ENCODE measurements around the gene SPHKAP. TPM values are rescaled to one million over a fixed set of nuclear protein-coding genes. Genes with fewer than 3 reads are reported as not detected.
"Not testable (repeated sequence)": the region's sequence is repeated elsewhere in the genome, so short reads cannot be mapped to it uniquely, and the experiment has no call there.

SPHKAP gene
- total RNA-seq, 1 experiment from 2014 or later: not detected

DNA sequence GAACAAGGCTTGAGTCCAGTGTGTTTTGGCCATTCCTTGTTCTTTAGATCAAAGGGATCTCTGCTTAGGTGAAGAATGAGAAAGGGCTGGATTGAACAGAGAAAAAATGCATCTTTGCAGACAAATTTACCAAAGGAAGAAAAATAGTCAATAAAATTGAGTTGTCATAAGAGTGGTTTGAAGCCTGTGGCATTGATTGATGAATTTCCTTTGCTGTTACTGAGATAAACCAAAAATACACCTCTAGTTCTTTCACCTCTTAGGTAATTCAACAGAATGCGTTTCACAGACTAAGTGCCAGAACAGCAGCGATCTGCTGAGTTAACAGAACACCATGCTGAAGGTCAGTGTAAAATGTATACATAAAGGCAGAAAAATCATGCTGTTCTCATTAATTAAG, 96.8 kb downstream of the SPHKAP start:
- Histone ChIP-seq H4K20me1 (ENCODE audit: insufficient read depth, low read depth, low read length) (no peaks in the 10 kb centered on the region), H3K4me1 (ENCODE audit: low read length) (no peaks in the 10 kb centered on the region), H3K27ac (ENCODE audit: low read length) (no peak overlapping the region), H3K9me3 (ENCODE audit: low read length) (no peaks in the 10 kb centered on the region), H3K27me3 (ENCODE audit: low read length) (no peaks in the 10 kb centered on the region), H2AFZ (ENCODE audit: low read length) (no peak overlapping the region), H3K4me2 (ENCODE audit: low read depth, low read length, poor library complexity, severe bottlenecking) (no peak overlapping the region), H3K4me3 (ENCODE audit: low read length) (no peak overlapping the region), H3K9me2 (replicated peaks; ENCODE audit: insufficient read depth, low read length) (no peaks in the 10 kb centered on the region), H3K36me3 (ENCODE audit: insufficient read depth, low read length) (no peaks in the 10 kb centered on the region), H3K79me2 (ENCODE audit: low read length) (no peaks in the 10 kb centered on the region), H3K9ac (ENCODE audit: low read length) (no peak overlapping the region)
- DNase-seq: no peak

DNA sequence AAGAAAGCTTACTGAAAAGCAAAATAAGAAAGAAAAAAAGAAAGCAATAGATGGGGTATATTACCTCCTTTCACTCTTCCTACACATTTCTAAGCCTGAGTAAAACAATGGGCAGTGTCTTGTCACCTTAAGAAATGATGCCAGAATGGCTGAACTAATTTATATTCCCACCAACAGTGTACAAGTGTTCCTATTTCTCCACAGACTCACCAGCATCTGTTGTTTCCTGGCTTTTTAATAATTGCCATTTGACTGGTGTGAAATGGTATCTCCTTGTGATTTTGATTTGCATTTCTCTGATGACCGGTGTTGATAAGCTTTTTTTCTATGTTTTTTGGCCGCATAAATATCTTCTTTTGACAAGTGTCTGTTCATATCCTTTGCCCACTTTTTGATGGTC, 98.4 kb downstream of the SPHKAP start:
- no peak overlapping the region for H2AFZ ChIP-seq (ENCODE audit: low read length)

DNA sequence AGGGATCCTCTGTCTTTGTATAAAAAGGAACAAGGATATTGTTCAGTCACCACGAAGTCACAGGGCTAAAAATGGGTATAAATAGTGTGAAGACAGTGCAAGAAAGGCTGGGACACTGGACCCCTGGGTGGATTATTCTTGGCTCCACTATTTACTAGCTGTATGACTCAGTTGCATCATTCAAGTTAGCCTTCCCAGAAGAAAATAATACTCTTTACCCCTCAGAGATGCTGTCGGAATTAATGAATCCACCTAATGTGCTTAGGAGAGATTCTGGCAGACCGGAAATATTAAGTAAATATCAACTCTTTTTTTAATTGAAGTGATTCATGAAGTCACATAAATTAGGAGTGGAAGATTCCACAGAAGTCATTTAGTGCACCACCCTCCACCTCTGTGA, 98.9 kb downstream of the SPHKAP start:
- Histone ChIP-seq H3K4me3 (ENCODE audit: low read length) (no peak overlapping the region), H3K9ac (ENCODE audit: low read length) (no peak overlapping the region), H2AFZ (ENCODE audit: low read length) (no peak overlapping the region), H3K9me2 (replicated peaks; ENCODE audit: insufficient read depth, low read length) (no peaks in the 10 kb centered on the region), H3K4me2 (ENCODE audit: low read depth, low read length, poor library complexity, severe bottlenecking) (no peak overlapping the region), H3K79me2 (ENCODE audit: low read length) (no peaks in the 10 kb centered on the region), H3K36me3 (ENCODE audit: insufficient read depth, low read length) (no peaks in the 10 kb centered on the region), H3K9me3 (ENCODE audit: low read length) (no peaks in the 10 kb centered on the region), H3K27ac (ENCODE audit: low read length) (no peak overlapping the region), H4K20me1 (ENCODE audit: insufficient read depth, low read depth, low read length) (no peaks in the 10 kb centered on the region), H3K4me1 (ENCODE audit: low read length) (no peaks in the 10 kb centered on the region), H3K27me3 (ENCODE audit: low read length) (no peaks in the 10 kb centered on the region)
- no peak for DNase-seq

More for the DNA sequence above, 98.4 kb downstream of the SPHKAP start:
- no peak overlapping the region for H3K4me3 ChIP-seq (ENCODE audit: low read length)
- H3K9me2 ChIP-seq (replicated peaks; ENCODE audit: insufficient read depth, low read length): no peaks in the 10 kb centered on the region
- no peaks in the 10 kb centered on the region for H3K9me3 ChIP-seq (ENCODE audit: low read length)
- no peak overlapping the region for H3K9ac ChIP-seq (ENCODE audit: low read length)
- H4K20me1 ChIP-seq (ENCODE audit: insufficient read depth, low read depth, low read length): no peaks in the 10 kb centered on the region
- H3K36me3 ChIP-seq (ENCODE audit: insufficient read depth, low read length): no peaks in the 10 kb centered on the region
- no peak overlapping the region for H3K4me2 ChIP-seq (ENCODE audit: low read depth, low read length, poor library complexity, severe bottlenecking)
- H3K4me1 ChIP-seq (ENCODE audit: low read length): no peaks in the 10 kb centered on the region
- DNase-seq: no peak
- no peak overlapping the region for H3K27ac ChIP-seq (ENCODE audit: low read length)
- no peaks in the 10 kb centered on the region for H3K27me3 ChIP-seq (ENCODE audit: low read length)
- H3K79me2 ChIP-seq (ENCODE audit: low read length): no peaks in the 10 kb centered on the region

DNA sequence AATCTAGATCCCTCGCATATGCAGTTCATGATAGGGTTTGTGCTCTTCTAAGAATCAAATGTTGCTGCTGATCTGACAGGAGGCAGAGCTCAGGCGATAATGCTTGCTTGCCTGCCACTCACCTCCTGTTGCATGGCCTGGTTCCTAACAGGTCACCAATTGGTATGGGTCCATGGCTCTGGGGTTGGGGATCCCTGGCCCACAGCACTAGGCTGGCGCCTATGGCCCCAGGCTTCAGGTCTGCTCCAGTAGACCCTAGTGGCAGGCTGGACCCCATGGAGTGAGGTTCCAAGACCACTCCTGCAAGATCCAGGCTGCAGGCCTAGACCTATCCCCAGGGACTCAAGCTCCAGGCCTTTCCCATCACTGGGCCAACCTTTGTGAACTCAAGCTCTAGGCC, 102.3 kb downstream of the SPHKAP start:
- Histone ChIP-seq H3K9ac (ENCODE audit: low read length) (no peak overlapping the region), H3K79me2 (ENCODE audit: low read length) (no peaks in the 10 kb centered on the region), H3K4me3 (ENCODE audit: low read length) (no peak overlapping the region), H3K9me3 (ENCODE audit: low read length) (no peaks in the 10 kb centered on the region), H2AFZ (ENCODE audit: low read length) (no peak overlapping the region), H3K4me1 (ENCODE audit: low read length) (no peaks in the 10 kb centered on the region), H3K4me2 (ENCODE audit: low read depth, low read length, poor library complexity, severe bottlenecking) (no peak overlapping the region), H4K20me1 (ENCODE audit: insufficient read depth, low read depth, low read length) (no peaks in the 10 kb centered on the region), H3K27me3 (ENCODE audit: low read length) (no peaks in the 10 kb centered on the region), H3K9me2 (replicated peaks; ENCODE audit: insufficient read depth, low read length) (no peaks in the 10 kb centered on the region), H3K27ac (ENCODE audit: low read length) (no peak overlapping the region), H3K36me3 (ENCODE audit: insufficient read depth, low read length) (no peaks in the 10 kb centered on the region)
- no peak for DNase-seq

DNA sequence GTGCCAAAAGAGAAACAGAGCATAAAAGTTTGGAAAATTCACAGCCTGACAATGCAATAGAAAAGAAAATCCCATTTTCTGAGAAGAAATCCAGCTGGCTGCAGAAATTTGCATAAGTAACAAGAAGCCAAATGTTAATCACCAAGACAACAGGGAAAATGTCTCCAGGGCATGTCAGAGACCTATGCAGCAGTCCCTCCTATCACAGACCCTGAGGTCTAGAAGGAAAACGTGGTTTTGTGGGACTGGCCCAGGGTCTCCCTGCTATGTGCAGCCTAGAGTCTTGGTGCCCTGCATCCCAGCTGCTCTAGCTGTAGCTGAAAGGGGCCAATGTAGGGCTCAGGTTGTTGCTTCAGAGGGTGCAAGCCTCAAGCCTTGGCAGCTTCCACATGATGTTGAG, 104.8 kb downstream of the SPHKAP start:
- H3K36me3 ChIP-seq (ENCODE audit: insufficient read depth, low read length); H3K27ac ChIP-seq (ENCODE audit: low read length); H2AFZ ChIP-seq (ENCODE audit: low read length); H4K20me1 ChIP-seq (ENCODE audit: insufficient read depth, low read depth, low read length); H3K4me3 ChIP-seq (ENCODE audit: low read length); H3K9me3 ChIP-seq (ENCODE audit: low read length); H3K79me2 ChIP-seq (ENCODE audit: low read length); H3K27me3 ChIP-seq (ENCODE audit: low read length); H3K9me2 ChIP-seq (replicated peaks; ENCODE audit: insufficient read depth, low read length); H3K4me1 ChIP-seq (ENCODE audit: low read length); H3K4me2 ChIP-seq (ENCODE audit: low read depth, low read length, poor library complexity, severe bottlenecking); H3K9ac ChIP-seq (ENCODE audit: low read length); DNase-seq: not testable (repeated sequence)

DNA sequence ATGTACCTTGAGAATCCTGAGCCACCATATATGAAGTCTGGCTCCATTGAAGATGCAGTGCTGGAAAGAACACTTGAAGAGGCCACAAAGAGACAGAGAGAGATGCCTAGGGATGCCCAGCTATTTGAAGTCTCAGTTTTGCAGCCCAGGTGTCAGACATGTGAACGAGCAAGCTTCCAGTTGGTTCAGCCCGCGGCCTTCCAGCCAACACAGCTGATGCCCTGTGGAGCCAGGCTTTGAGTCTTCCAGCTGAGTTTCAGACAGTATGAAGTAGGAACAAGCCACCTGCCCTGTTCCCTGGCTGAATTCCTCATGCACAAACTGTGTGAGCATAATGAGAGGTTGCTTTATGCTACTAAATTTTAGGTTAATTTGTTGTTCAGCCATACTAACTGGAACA, 108.8 kb downstream of the SPHKAP start:
- Histone ChIP-seq H3K9me2 (replicated peaks; ENCODE audit: insufficient read depth, low read length) (no peaks in the 10 kb centered on the region), H3K4me1 (ENCODE audit: low read length) (no peaks in the 10 kb centered on the region), H3K4me3 (ENCODE audit: low read length) (no peak overlapping the region), H3K9ac (ENCODE audit: low read length) (no peak overlapping the region), H3K27ac (ENCODE audit: low read length) (no peak overlapping the region), H4K20me1 (ENCODE audit: insufficient read depth, low read depth, low read length) (no peaks in the 10 kb centered on the region), H3K27me3 (ENCODE audit: low read length) (no peaks in the 10 kb centered on the region), H3K9me3 (ENCODE audit: low read length) (no peaks in the 10 kb centered on the region), H3K4me2 (ENCODE audit: low read depth, low read length, poor library complexity, severe bottlenecking) (no peak overlapping the region), H3K36me3 (ENCODE audit: insufficient read depth, low read length) (no peaks in the 10 kb centered on the region), H3K79me2 (ENCODE audit: low read length) (no peaks in the 10 kb centered on the region), H2AFZ (ENCODE audit: low read length) (no peak overlapping the region)
- no peak for DNase-seq

DNA sequence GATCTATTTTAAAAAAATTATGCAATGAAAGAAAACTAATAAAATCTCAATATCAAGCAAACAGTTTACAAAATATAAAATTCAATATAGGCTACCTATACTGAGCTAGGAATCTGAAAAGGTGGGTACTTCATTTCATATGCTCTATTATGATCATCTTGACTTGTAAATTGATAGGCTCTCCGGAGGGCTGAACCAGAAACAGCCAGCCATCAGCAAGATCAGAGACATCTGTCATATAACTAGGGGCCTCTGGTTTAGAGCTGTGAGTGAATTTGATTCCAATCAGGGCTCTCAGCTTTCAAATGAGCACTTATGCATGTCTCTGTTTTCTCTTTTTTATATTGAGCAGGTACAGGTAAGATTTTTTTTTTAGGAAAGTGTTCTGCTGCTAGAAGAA, 114.2 kb downstream of the SPHKAP start:
- H3K9me2 ChIP-seq (replicated peaks; ENCODE audit: insufficient read depth, low read length): no peaks in the 10 kb centered on the region
- no peak overlapping the region for H3K4me2 ChIP-seq (ENCODE audit: low read depth, low read length, poor library complexity, severe bottlenecking)
- H3K9me3 ChIP-seq (ENCODE audit: low read length): no peaks in the 10 kb centered on the region
- H4K20me1 ChIP-seq (ENCODE audit: insufficient read depth, low read depth, low read length): no peaks in the 10 kb centered on the region
- H3K4me3 ChIP-seq (ENCODE audit: low read length): no peak overlapping the region
- H3K36me3 ChIP-seq (ENCODE audit: insufficient read depth, low read length): no peaks in the 10 kb centered on the region
- no peak for DNase-seq
- H2AFZ ChIP-seq (ENCODE audit: low read length): no peak overlapping the region
- H3K27me3 ChIP-seq (ENCODE audit: low read length): no peaks in the 10 kb centered on the region
- no peaks in the 10 kb centered on the region for H3K4me1 ChIP-seq (ENCODE audit: low read length)
- no peaks in the 10 kb centered on the region for H3K79me2 ChIP-seq (ENCODE audit: low read length)
- H3K27ac ChIP-seq (ENCODE audit: low read length): no peak overlapping the region
- H3K9ac ChIP-seq (ENCODE audit: low read length): no peak overlapping the region

DNA sequence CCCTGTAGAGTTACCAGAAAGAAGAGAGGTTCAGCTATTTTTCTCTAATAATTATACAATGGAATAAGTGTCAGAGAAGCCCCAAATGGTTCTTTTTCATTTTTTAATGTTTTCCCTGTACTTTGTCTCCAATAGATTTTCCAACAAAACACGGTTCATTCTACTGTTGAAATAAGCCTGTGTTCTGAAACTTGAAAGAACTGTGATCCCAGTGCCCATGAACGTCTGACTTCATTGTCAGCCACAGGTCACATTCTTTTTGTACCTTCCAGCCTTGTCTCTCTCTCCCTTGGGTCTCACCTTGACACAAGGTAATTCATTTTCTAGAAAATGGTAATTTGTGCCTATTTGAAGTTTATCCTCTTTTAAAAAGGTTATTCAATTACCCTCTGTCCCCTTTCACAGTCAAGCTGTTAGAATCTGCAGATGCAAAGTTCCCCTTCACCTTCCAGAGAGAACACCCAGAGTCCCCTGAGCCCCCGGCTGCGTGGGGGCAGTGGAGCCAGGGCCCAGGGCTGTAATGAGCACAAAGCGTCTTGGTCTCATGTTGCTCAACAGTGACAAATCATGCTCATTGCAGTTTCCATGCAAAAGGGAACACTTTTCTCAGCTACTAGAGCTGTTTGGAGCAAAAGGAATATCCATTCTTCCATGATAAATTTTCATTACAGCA, 115.2 kb downstream of the SPHKAP start:
- no peak overlapping the region for H3K27ac ChIP-seq (ENCODE audit: low read length)
- no peaks in the 10 kb centered on the region for H3K9me3 ChIP-seq (ENCODE audit: low read length)
- H4K20me1 ChIP-seq (ENCODE audit: insufficient read depth, low read depth, low read length): no peaks in the 10 kb centered on the region
- no peak overlapping the region for H3K4me2 ChIP-seq (ENCODE audit: low read depth, low read length, poor library complexity, severe bottlenecking)
- no peaks in the 10 kb centered on the region for H3K79me2 ChIP-seq (ENCODE audit: low read length)
- H3K27me3 ChIP-seq (ENCODE audit: low read length): no peaks in the 10 kb centered on the region
- H3K9ac ChIP-seq (ENCODE audit: low read length): no peak overlapping the region
- H3K9me2 ChIP-seq (replicated peaks; ENCODE audit: insufficient read depth, low read length): no peaks in the 10 kb centered on the region
- no peak overlapping the region for H2AFZ ChIP-seq (ENCODE audit: low read length)
- DNase-seq: no peak
- no peak overlapping the region for H3K4me3 ChIP-seq (ENCODE audit: low read length)
- no peaks in the 10 kb centered on the region for H3K36me3 ChIP-seq (ENCODE audit: insufficient read depth, low read length)
- no peaks in the 10 kb centered on the region for H3K4me1 ChIP-seq (ENCODE audit: low read length)

DNA sequence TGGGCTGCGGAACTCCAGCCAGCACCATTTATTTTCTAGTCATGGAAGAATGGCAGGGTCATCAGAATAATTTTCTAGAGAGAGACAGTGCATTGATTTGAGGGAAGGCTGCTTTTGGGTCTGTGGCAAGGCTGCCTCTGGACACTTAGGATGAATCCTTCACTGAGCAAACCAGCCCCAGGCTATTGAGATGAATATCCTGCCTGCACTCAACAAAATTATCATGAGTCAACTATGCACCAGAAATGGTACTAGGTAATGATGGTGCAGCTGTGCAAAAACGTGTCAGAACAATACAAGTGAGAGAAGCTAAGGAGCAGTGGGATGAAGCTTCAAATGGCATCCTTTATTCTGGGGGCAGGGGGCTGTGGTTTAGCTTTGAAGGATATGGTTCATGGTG, 115.8 kb downstream of the SPHKAP start:
- H3K36me3 ChIP-seq (ENCODE audit: insufficient read depth, low read length): no peaks in the 10 kb centered on the region
- H4K20me1 ChIP-seq (ENCODE audit: insufficient read depth, low read depth, low read length): no peaks in the 10 kb centered on the region
- no peaks in the 10 kb centered on the region for H3K79me2 ChIP-seq (ENCODE audit: low read length)
- H3K9me3 ChIP-seq (ENCODE audit: low read length): no peaks in the 10 kb centered on the region
- no peak overlapping the region for H2AFZ ChIP-seq (ENCODE audit: low read length)
- H3K9me2 ChIP-seq (replicated peaks; ENCODE audit: insufficient read depth, low read length): no peaks in the 10 kb centered on the region
- H3K4me3 ChIP-seq (ENCODE audit: low read length): no peak overlapping the region
- H3K4me1 ChIP-seq (ENCODE audit: low read length): no peaks in the 10 kb centered on the region
- H3K27ac ChIP-seq (ENCODE audit: low read length): no peak overlapping the region
- H3K4me2 ChIP-seq (ENCODE audit: low read depth, low read length, poor library complexity, severe bottlenecking): no peak overlapping the region
- H3K9ac ChIP-seq (ENCODE audit: low read length): no peak overlapping the region
- no peaks in the 10 kb centered on the region for H3K27me3 ChIP-seq (ENCODE audit: low read length)
- no peak for DNase-seq
